ENCODE results near the gene C1orf159. TPM values are rescaled to one million over a fixed set of nuclear protein-coding genes. Genes with fewer than 3 reads are reported as not detected.
"Not testable (repeated sequence)": the region's sequence is repeated elsewhere in the genome, so short reads cannot be mapped to it uniquely, and the experiment has no call there.

The C1orf159 gene
- polyA plus RNA-seq, 3 donors = 6.4 to 20.1 (median 14.1) TPM

GRCh38 chr1:1104152-1104551 lies 11.7 kb downstream of the C1orf159 start:
- DNase-seq (ENCODE audit: extremely low read depth in 1 of 11, low read depth in 9 of 11, low spot score in 4 of 11) = not testable (repeated sequence)

- DNase-seq (ENCODE audit: extremely low read depth in 1 of 11, low read depth in 9 of 11, low spot score in 4 of 11) = no peak
These were observed 14.4 kb downstream of the C1orf159 start for GRCh38 chr1:1101503-1101902.

- no peak for DNase-seq (ENCODE audit: extremely low read depth in 1 of 11, low read depth in 9 of 11, low spot score in 4 of 11)
These were observed 15.6 kb downstream of the C1orf159 start for GRCh38 chr1:1100296-1100695.

GRCh38 chr1:1099506-1100183 lies 16.2 kb downstream of the C1orf159 start:
- no peak for DNase-seq (ENCODE audit: extremely low read depth in 1 of 11, low read depth in 9 of 11, low spot score in 4 of 11)

- DNase-seq (ENCODE audit: extremely low read depth in 1 of 11, low read depth in 9 of 11, low spot score in 4 of 11) = no peak
These were observed 17.0 kb downstream of the C1orf159 start for GRCh38 chr1:1098681-1099421.

GRCh38 chr1:1096136-1096535 lies 19.8 kb downstream of the C1orf159 start:
- not testable (repeated sequence) for DNase-seq (ENCODE audit: extremely low read depth in 1 of 11, low read depth in 9 of 11, low spot score in 4 of 11)

- no peak for DNase-seq (ENCODE audit: extremely low read depth in 1 of 11, low read depth in 9 of 11, low spot score in 4 of 11)
These were observed 20.9 kb downstream of the C1orf159 start for GRCh38 chr1:1094981-1095380.

GRCh38 chr1:1093610-1093943 lies 22.3 kb downstream of the C1orf159 start:
- no peak for DNase-seq (ENCODE audit: extremely low read depth in 1 of 11, low read depth in 9 of 11, low spot score in 4 of 11)

GRCh38 chr1:1092894-1093609 lies 22.8 kb downstream of the C1orf159 start:
- no peak for DNase-seq (ENCODE audit: extremely low read depth in 1 of 11, low read depth in 9 of 11, low spot score in 4 of 11)

- DNase-seq (ENCODE audit: extremely low read depth in 1 of 11, low read depth in 9 of 11, low spot score in 4 of 11) = no peak
These were observed 23.6 kb downstream of the C1orf159 start for GRCh38 chr1:1092149-1092855.

GRCh38 chr1:1091344-1092148 lies 24.3 kb downstream of the C1orf159 start:
- DNase-seq (ENCODE audit: extremely low read depth in 1 of 11, low read depth in 9 of 11, low spot score in 4 of 11) = no peak

- no peak for DNase-seq (ENCODE audit: extremely low read depth in 1 of 11, low read depth in 9 of 11, low spot score in 4 of 11)
These were observed 25.2 kb downstream of the C1orf159 start for GRCh38 chr1:1090424-1091343.

GRCh38 chr1:1089731-1090423 lies 26.0 kb downstream of the C1orf159 start:
- no peak for DNase-seq (ENCODE audit: extremely low read depth in 1 of 11, low read depth in 9 of 11, low spot score in 4 of 11)

- no peak for DNase-seq (ENCODE audit: extremely low read depth in 1 of 11, low read depth in 9 of 11, low spot score in 4 of 11)
These were observed 26.8 kb downstream of the C1orf159 start for GRCh38 chr1:1088801-1089680.

GRCh38 chr1:1088029-1088800 lies 27.7 kb downstream of the C1orf159 start:
- no peak for DNase-seq (ENCODE audit: extremely low read depth in 1 of 11, low read depth in 9 of 11, low spot score in 4 of 11)

Measured in renal cortex interstitium (tissue), 11 donors.